Body of pancreas (tissue), 4 donors: ENCODE results near the gene KRTAP20-1. TPM values are rescaled to one million over a fixed set of nuclear protein-coding genes. Genes with fewer than 3 reads are reported as not detected.

Source experiments
- ATAC-seq: fragments of 150-250 bp; one replicate; pipeline ENCODE4 v1.9.1; 2016
- DNase-seq, 4 donors: peaks; one replicate each; pipeline ENCODE4 v3.0.0-alpha.2; 2019
- H3K27ac ChIP-seq, 4 donors: fragments of 200-600 bp; sonication (generic); 1 replicate in 3 of 4; 2 replicates in 1 of 4; pipeline versions ENCODE4 v1.5.1 to v1.6.1; 2016 to 2019; ENCODE audit warnings: mild to moderate bottlenecking in 1 of 4, mixed read lengths in 1 of 4, moderate library complexity in 1 of 4
- H3K27me3 ChIP-seq, 2 donors: fragments of 200-600 bp; sonication (generic); one replicate each; pipeline ENCODE4 v1.6.0; 2016; ENCODE audit warnings: mild to moderate bottlenecking in 1 of 2
- H3K36me3 ChIP-seq, 2 donors: fragments of 200-600 bp; sonication (generic); replicated peaks in 1 of 2; 2 replicates each; pipeline ENCODE4 v1.5.1; 2016; ENCODE audit warnings: low read depth in 2 of 2; ENCODE audit not compliant: insufficient read depth in 1 of 2
- H3K4me1 ChIP-seq: fragments of 200-600 bp; sonication (generic); one replicate; pipeline ENCODE4 v1.6.0; 2016
- H3K4me3 ChIP-seq, 2 donors: fragments of 200-600 bp; sonication (generic); 1 replicate in 1 of 2; 2 replicates in 1 of 2; pipeline ENCODE4 v1.5.1; 2016 to 2019
- H3K9me3 ChIP-seq, 3 donors: fragments of 200-600 bp; sonication (generic); 1 replicate in 2 of 3; 2 replicates in 1 of 3; pipeline ENCODE4 v1.5.1; 2016
- CTCF ChIP-seq, 7 experiments: fragments of 450-650 bp in 4 of 7; fragments of 200-600 bp in 3 of 7; sonication (generic) in 3 of 7; IDR thresholded peaks; one replicate each; pipeline ENCODE4 v1.5.1; 2016 to 2019; ENCODE audit warnings: antibody characterized with exemption in 7 of 7
- POLR2A ChIP-seq, 3 donors: fragments of 450-650 bp; IDR thresholded peaks; one replicate each; pipeline ENCODE4 v1.6.1; 2016; ENCODE audit warnings: antibody characterized with exemption in 3 of 3, mild to moderate bottlenecking in 2 of 3
- WGBS, 2 donors: methylation state at CpG; one replicate each; pipeline ENCODE4 v1.1.5; 2017; 5-methylcytosine and 5-hydroxymethylcytosine counted together
- intact Hi-C: fragments of 100-400 bp; cut with DNase I; formaldehyde crosslinking; loops from one replicate; pipeline ENCODE4 v1.15.1; 2023
- total RNA-seq, 2 donors: library from RNA; depleted of rRNA; stranded (reverse); fragments of >200 nt; gene quantifications; one replicate each; pipeline ENCODE4 v1.1.0, GENCODE V29; 2016

The KRTAP20-1 gene
- total RNA-seq, 2 donors from 2014 or later = not detected

GRCh38 chr21:30634906-30635305, 18.7 kb downstream of the KRTAP20-1 start, which contains the start of gene KRTAP20-2:
Gene KRTAP20-2 (plus strand): TSS chr21:30635206. CDS start chr21:30635264, 58 bp downstream.
- ATAC-seq = no peak
- 82 to 85% methylated on average over 1 of the region's 1 CpG for WGBS, 2 donors
- Histone ChIP-seq H3K9me3 (no peaks in the 10 kb centered on the region), H3K27me3 (no peaks in the 10 kb centered on the region), H3K36me3 (no peaks in the 10 kb centered on the region), H3K4me1 (no peaks in the 10 kb centered on the region), H3K4me3 (no peak within 1 kb of the TSS), H3K27ac (no peak within 1 kb of the TSS)
- intact Hi-C loops = no loop called here
- no peak for DNase-seq
- TF ChIP-seq POLR2A (IDR thresholded peaks at IDR 0.05) (no peak), CTCF (IDR thresholded peaks at IDR 0.05) (no peak)

GRCh38 chr21:30638686-30639085, 22.5 kb downstream of the KRTAP20-1 start:
- no peak for TF ChIP-seq CTCF (IDR thresholded peaks at IDR 0.05)
- TF ChIP-seq POLR2A (IDR thresholded peaks at IDR 0.05) = no peak
- Histone ChIP-seq H3K27ac (no peak overlapping the region), H3K27me3 (no peaks in the 10 kb centered on the region), H3K36me3 (no peaks in the 10 kb centered on the region), H3K4me1 (no peaks in the 10 kb centered on the region), H3K4me3 (no peak overlapping the region), H3K9me3 (no peaks in the 10 kb centered on the region)
- DNase-seq = no peak
- 78 to 82% methylated on average over 3 of the region's 3 CpGs for WGBS, 2 donors
- intact Hi-C loops = no loop called here
- ATAC-seq = no peak

GRCh38 chr21:30642564-30642963, 26.3 kb downstream of the KRTAP20-1 start, which contains the start of gene KRTAP20-3:
Gene KRTAP20-3 (plus strand): TSS chr21:30642864.
- DNase-seq (no peak), ATAC-seq (no peak)
- 76 to 82% methylated on average over 2 of the region's 2 CpGs for WGBS, 2 donors
- no peaks in the 10 kb centered on the region for H3K4me1 ChIP-seq
- no peaks in the 10 kb centered on the region for H3K36me3 ChIP-seq
- H3K27ac ChIP-seq = no peak within 1 kb of the TSS
- no peaks in the 10 kb centered on the region for H3K9me3 ChIP-seq
- TF ChIP-seq CTCF (IDR thresholded peaks at IDR 0.05) = no peak
- intact Hi-C loops = no loop called here
- H3K27me3 ChIP-seq = no peaks in the 10 kb centered on the region
- no peak within 1 kb of the TSS for H3K4me3 ChIP-seq

- Histone ChIP-seq H3K27ac (no peak overlapping the region), H3K9me3 (no peaks in the 10 kb centered on the region), H3K4me1 (no peaks in the 10 kb centered on the region), H3K27me3 (no peaks in the 10 kb centered on the region), H3K36me3 (no peaks in the 10 kb centered on the region), H3K4me3 (no peak overlapping the region)
- 50 to 64% methylated on average over 1 of the region's 1 CpG for WGBS, 2 donors
- intact Hi-C loops = no loop called here
- TF ChIP-seq CTCF (IDR thresholded peaks at IDR 0.05) (no peak), POLR2A (IDR thresholded peaks at IDR 0.05) (no peak)
- ATAC-seq (no peak), DNase-seq (no peak)
Observed at GRCh38 chr21:30646904-30647414, 30.7 kb downstream of the KRTAP20-1 start.

GRCh38 chr21:30652891-30653290, 36.7 kb downstream of the KRTAP20-1 start:
- no peaks in the 10 kb centered on the region for H3K4me1 ChIP-seq
- no peak overlapping the region for H3K27ac ChIP-seq
- H3K36me3 ChIP-seq = no peaks in the 10 kb centered on the region
- no peaks in the 10 kb centered on the region for H3K9me3 ChIP-seq
- ATAC-seq (no peak), DNase-seq (no peak)
- intact Hi-C loops = no loop called here
- H3K4me3 ChIP-seq = no peak overlapping the region
- TF ChIP-seq CTCF (IDR thresholded peaks at IDR 0.05) (no peak), POLR2A (IDR thresholded peaks at IDR 0.05) (no peak)
- H3K27me3 ChIP-seq = no peaks in the 10 kb centered on the region
